HepG2 (cell line): ENCODE measurements around the gene EIF2B1. TPM values are rescaled to one million over a fixed set of nuclear protein-coding genes. Genes with fewer than 3 reads are reported as not detected.

Source experiments
- ATAC-seq: fragments of 200-7000 bp; cut with Tn5 transposase; 3 replicates; pipeline ENCODE4 v1.9.1; 2020; ENCODE audit warnings: mild to moderate bottlenecking, moderate library complexity
- BruUV-seq: library from RNA; stranded (reverse); fragments of 400-500 nt; replicated peaks from 2 replicates; lab custom pipeline; 2021; lab: Mats Ljungman, UMichigan
- CTCF ChIA-PET: fragments of 300-600 bp; formaldehyde crosslinking; extraction: SDS; loops from one replicate; lab custom pipeline; 2021; ENCODE audit warnings: low total read pairs, inconsistent platforms, low intra/inter-chr PET ratio; lab: Yijun Ruan, JAX
- POLR2A ChIA-PET: fragments of 350-600 bp; sonication (Branson Sonifier 250); formaldehyde crosslinking; loops from one replicate; lab custom pipeline; 2020; ENCODE audit warnings: antibody characterized with exemption, inconsistent platforms; lab: Yijun Ruan, JAX
- DNase-seq: peaks from one replicate; pipeline ENCODE4 v3.0.0-alpha.2; 2015; ENCODE audit warnings: low spot score
- FAIRE-seq: peaks from 3 replicates; lab custom pipeline; 2011; peaks lifted over from hg19 to GRCh38; lab: Jason Lieb, UNC
- H2AFZ ChIP-seq: one replicate; pipeline ENCODE4 v1.6.1; 2011; ENCODE audit warnings: low read length, inconsistent platforms
- H3K27ac ChIP-seq: fragments of 300-600 bp; 3 replicates; pipeline ENCODE4 v1.8.0; 2011; ENCODE audit warnings: mixed run types, mild to moderate bottlenecking, mixed read lengths, low read length, inconsistent platforms; ENCODE audit not compliant: insufficient read depth; ENCODE audit errors: extremely low read length
- H3K27me3 ChIP-seq, 2 experiments: fragments of 200-600 bp in 1 of 2; 2 replicates in 1 of 2; 3 replicates in 1 of 2; pipeline versions ENCODE4 v1.6.0 to v1.8.0; 2011; ENCODE audit warnings: low read length in 2 of 2, mild to moderate bottlenecking in 2 of 2, moderate library complexity in 2 of 2, inconsistent platforms in 1 of 2; ENCODE audit not compliant: insufficient read depth in 2 of 2, control insufficient read depth in 1 of 2
- H3K36me3 ChIP-seq, 2 experiments: fragments of 200-600 bp in 1 of 2; replicated peaks in 1 of 2; 2 replicates in 1 of 2; 3 replicates in 1 of 2; pipeline versions ENCODE4 v1.5.1 to v1.8.0; 2011; ENCODE audit warnings: low read length in 2 of 2, inconsistent platforms in 1 of 2; ENCODE audit not compliant: insufficient read depth in 2 of 2, control insufficient read depth in 1 of 2
- H3K4me1 ChIP-seq: 2 replicates; pipeline ENCODE4 v1.5.1; 2012; ENCODE audit warnings: low read length, inconsistent platforms; ENCODE audit not compliant: insufficient read depth
- H3K4me2 ChIP-seq: 2 replicates; pipeline ENCODE4 v1.6.0; 2011; ENCODE audit warnings: low read depth, low read length, inconsistent platforms
- H3K4me3 ChIP-seq, 3 experiments: fragments of 200-600 bp in 1 of 3; sonication (generic), shearing (Covaris generic) in 1 of 3; replicated peaks in 1 of 3; 2 replicates each; pipeline ENCODE4 v1.5.1; 2011 to 2016; ENCODE audit warnings: low read length in 3 of 3, inconsistent platforms in 2 of 3, low read depth in 2 of 3, mild to moderate bottlenecking in 2 of 3, control low read depth in 1 of 3, mixed read lengths in 1 of 3; ENCODE audit not compliant: insufficient read depth in 1 of 3
- H3K79me2 ChIP-seq: one replicate; pipeline ENCODE4 v1.6.1; 2011; ENCODE audit warnings: low read length, inconsistent platforms; ENCODE audit not compliant: insufficient read depth
- H3K9ac ChIP-seq: 2 replicates; pipeline ENCODE4 v1.6.0; 2011; ENCODE audit warnings: mild to moderate bottlenecking, low read depth, low read length, inconsistent platforms; ENCODE audit not compliant: insufficient read depth
- H3K9me3 ChIP-seq: 2 replicates; pipeline ENCODE4 v1.5.1; 2012; ENCODE audit warnings: mild to moderate bottlenecking, low read length
- H4K20me1 ChIP-seq: 2 replicates; pipeline ENCODE4 v1.6.0; 2011; ENCODE audit warnings: inconsistent platforms, mild to moderate bottlenecking, low read length, moderate library complexity; ENCODE audit not compliant: insufficient read depth
- ATAD3A ChIP-seq: sonication (generic); formaldehyde crosslinking; IDR thresholded peaks from 2 replicates; pipeline ENCODE4 v1.4.0; 2020; ENCODE audit warnings: missing genetic modification reagents
- SIX1 ChIP-seq: sonication (generic); formaldehyde crosslinking; IDR thresholded peaks from 2 replicates; pipeline ENCODE4 v1.4.0; 2020; ENCODE audit warnings: missing genetic modification reagents, borderline replicate concordance
- SMAD9 ChIP-seq: sonication (generic); formaldehyde crosslinking; IDR thresholded peaks from 2 replicates; pipeline ENCODE4 v1.5.1; 2020; ENCODE audit warnings: mild to moderate bottlenecking, missing genetic modification reagents
- ZNF318 ChIP-seq: sonication (generic); formaldehyde crosslinking; IDR thresholded peaks from 2 replicates; pipeline ENCODE4 v1.4.0; 2020; ENCODE audit warnings: mild to moderate bottlenecking, missing genetic modification reagents
- ZNF883 ChIP-seq: sonication (generic); formaldehyde crosslinking; IDR thresholded peaks from 2 replicates; pipeline ENCODE4 v1.5.1; 2020; ENCODE audit warnings: mild to moderate bottlenecking, missing genetic modification reagents; ENCODE audit errors: not compliant biosample characterization
- WGBS: methylation state at CpG from one replicate; pipeline ENCODE4 v1.1.6; 2017; ENCODE audit warnings: low lambda C conversion rate; 5-methylcytosine and 5-hydroxymethylcytosine counted together
- in situ Hi-C: cut with HindIII; loops from 2 replicates; pipeline ENCODE4 v1.10.0; 2017; ENCODE audit warnings: low pct_unique_long_range_greater_than_20kb; ENCODE audit not compliant: extremely low pct_ligation_motif_present
- intact Hi-C: fragments of 100-400 bp; cut with micrococcal nuclease; formaldehyde crosslinking; loops from one replicate; pipeline ENCODE4 v1.10.0; 2022; ENCODE audit not compliant: unreplicated experiment
- polyA plus RNA-seq, 8 experiments: library from polyadenylated mRNA; depleted of rRNA in 3 of 8; stranded (reverse) in 7 of 8; unstranded in 1 of 8; fragments of >200 nt; fragmentation: Illumina TruSeq in 4 of 8; extraction: Trizol in 4 of 8; gene quantifications; 2 replicates each; pipeline versions ENCODE4 v1.2.1 to v1.2.3, GENCODE V29; 2011 to 2016; ENCODE audit warnings: low read depth in 4 of 8, missing spikeins in 1 of 8, mixed read lengths in 1 of 8; ENCODE audit not compliant: insufficient read depth in 1 of 8
- total RNA-seq, 5 experiments: library from RNA; depleted of rRNA; stranded (reverse); fragments of >200 nt; fragmentation: Illumina TruSeq; extraction: Trizol; gene quantifications; 2 replicates each; pipeline ENCODE4 v1.2.3, GENCODE V29; 2016; ENCODE audit warnings: low read depth in 1 of 5
- TF ChIP-seq, protein P1 (sequence below): sonication (generic); formaldehyde crosslinking; conservative IDR thresholded peaks from 2 replicates; pipeline ENCODE4 v1.4.0; 2020; ENCODE audit warnings: mild to moderate bottlenecking, missing genetic modification reagents, moderate library complexity
- TF ChIP-seq, protein P2 (sequence below): sonication (generic); formaldehyde crosslinking; conservative IDR thresholded peaks from 2 replicates; pipeline ENCODE4 v1.4.0; 2020; ENCODE audit warnings: missing genetic modification reagents

EIF2B1 gene
- total and polyA plus RNA-seq, 2 of the 13 experiments (the other 11 are each of a cell fraction or from before 2014, with no cell fraction given) = 18.7 to 37.4 TPM

- TF ChIP-seq, protein P1, sequence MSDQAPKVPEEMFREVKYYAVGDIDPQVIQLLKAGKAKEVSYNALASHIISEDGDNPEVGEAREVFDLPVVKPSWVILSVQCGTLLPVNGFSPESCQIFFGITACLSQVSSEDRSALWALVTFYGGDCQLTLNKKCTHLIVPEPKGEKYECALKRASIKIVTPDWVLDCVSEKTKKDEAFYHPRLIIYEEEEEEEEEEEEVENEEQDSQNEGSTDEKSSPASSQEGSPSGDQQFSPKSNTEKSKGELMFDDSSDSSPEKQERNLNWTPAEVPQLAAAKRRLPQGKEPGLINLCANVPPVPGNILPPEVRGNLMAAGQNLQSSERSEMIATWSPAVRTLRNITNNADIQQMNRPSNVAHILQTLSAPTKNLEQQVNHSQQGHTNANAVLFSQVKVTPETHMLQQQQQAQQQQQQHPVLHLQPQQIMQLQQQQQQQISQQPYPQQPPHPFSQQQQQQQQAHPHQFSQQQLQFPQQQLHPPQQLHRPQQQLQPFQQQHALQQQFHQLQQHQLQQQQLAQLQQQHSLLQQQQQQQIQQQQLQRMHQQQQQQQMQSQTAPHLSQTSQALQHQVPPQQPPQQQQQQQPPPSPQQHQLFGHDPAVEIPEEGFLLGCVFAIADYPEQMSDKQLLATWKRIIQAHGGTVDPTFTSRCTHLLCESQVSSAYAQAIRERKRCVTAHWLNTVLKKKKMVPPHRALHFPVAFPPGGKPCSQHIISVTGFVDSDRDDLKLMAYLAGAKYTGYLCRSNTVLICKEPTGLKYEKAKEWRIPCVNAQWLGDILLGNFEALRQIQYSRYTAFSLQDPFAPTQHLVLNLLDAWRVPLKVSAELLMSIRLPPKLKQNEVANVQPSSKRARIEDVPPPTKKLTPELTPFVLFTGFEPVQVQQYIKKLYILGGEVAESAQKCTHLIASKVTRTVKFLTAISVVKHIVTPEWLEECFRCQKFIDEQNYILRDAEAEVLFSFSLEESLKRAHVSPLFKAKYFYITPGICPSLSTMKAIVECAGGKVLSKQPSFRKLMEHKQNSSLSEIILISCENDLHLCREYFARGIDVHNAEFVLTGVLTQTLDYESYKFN (CRISPR knock-in tag) = no peak
- TF ChIP-seq, protein P2, sequence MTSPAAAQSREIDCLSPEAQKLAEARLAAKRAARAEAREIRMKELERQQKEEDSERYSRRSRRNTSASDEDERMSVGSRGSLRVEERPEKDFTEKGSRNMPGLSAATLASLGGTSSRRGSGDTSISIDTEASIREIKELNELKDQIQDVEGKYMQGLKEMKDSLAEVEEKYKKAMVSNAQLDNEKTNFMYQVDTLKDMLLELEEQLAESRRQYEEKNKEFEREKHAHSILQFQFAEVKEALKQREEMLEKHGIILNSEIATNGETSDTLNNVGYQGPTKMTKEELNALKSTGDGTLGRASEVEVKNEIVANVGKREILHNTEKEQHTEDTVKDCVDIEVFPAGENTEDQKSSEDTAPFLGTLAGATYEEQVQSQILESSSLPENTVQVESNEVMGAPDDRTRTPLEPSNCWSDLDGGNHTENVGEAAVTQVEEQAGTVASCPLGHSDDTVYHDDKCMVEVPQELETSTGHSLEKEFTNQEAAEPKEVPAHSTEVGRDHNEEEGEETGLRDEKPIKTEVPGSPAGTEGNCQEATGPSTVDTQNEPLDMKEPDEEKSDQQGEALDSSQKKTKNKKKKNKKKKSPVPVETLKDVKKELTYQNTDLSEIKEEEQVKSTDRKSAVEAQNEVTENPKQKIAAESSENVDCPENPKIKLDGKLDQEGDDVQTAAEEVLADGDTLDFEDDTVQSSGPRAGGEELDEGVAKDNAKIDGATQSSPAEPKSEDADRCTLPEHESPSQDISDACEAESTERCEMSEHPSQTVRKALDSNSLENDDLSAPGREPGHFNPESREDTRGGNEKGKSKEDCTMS (CRISPR knock-in tag) = no peak
These were observed 26.7 kb upstream of the EIF2B1 start (continued) for GRCh38 chr12:123659996-123660727.

DNA sequence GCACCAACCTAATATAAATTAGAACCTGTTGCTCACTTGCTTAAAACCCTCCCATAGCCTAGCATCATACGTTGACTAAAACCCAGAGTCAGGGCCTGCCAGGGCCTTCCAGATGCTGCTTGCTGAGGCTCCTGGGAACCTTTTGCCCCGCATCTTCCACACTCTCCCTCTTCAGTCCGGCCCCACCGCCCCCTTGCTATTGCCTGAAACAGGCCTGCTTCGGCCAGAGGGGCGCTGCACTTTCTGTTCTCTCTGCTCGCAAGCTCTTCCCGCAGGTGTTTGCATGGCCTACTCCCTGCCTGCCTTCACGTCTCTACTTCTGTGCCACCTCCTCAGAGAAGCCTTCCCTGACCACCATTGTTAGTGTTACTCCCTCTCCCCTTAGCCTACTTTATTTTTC is 23.7 kb upstream of the EIF2B1 start:
- ChIA-PET CTCF (no interaction called here), POLR2A (no interaction called here)
- Histone ChIP-seq H3K9ac (no peak overlapping the region), H3K79me2 (no peaks in the 10 kb centered on the region), H3K36me3 (peaks cover 2 to 53% of the 10 kb centered on the region in 2 experiments; a peak in 4 of 5 replicates), H4K20me1 (no peaks in the 10 kb centered on the region), H3K4me3 (no peak overlapping the region), H3K4me2 (no peak overlapping the region), H2AFZ (no peak overlapping the region), H3K27me3 (no peaks in the 10 kb centered on the region), H3K9me3 (no peaks in the 10 kb centered on the region), H3K4me1 (no peaks in the 10 kb centered on the region), H3K27ac (no peak overlapping the region)
- 92% methylated on average over 9 of the region's 9 CpGs for WGBS
- intact Hi-C loops = no loop called here
- ATAC-seq = no peak
- in situ Hi-C loops = no loop called here
- no peak for FAIRE-seq
- no peak for DNase-seq
- no TSS peak for BruUV-seq
- no peak for TF ChIP-seq SIX1
- no peak for TF ChIP-seq SMAD9
- TF ChIP-seq ATAD3A (CRISPR knock-in tag) = no peak
- no peak for TF ChIP-seq ZNF318 (CRISPR knock-in tag)
- no peak for TF ChIP-seq ZNF883 (CRISPR knock-in tag)
